Measurements from ENCODE around the gene SMCR8. TPM values are rescaled to one million over a fixed set of nuclear protein-coding genes. Genes with fewer than 3 reads are reported as not detected.

SMCR8 gene
- total and polyA plus RNA-seq, 2 of the 13 experiments (the other 11 are each of a cell fraction or from before 2014, with no cell fraction given) = 7.6 to 11.8 TPM

DNA sequence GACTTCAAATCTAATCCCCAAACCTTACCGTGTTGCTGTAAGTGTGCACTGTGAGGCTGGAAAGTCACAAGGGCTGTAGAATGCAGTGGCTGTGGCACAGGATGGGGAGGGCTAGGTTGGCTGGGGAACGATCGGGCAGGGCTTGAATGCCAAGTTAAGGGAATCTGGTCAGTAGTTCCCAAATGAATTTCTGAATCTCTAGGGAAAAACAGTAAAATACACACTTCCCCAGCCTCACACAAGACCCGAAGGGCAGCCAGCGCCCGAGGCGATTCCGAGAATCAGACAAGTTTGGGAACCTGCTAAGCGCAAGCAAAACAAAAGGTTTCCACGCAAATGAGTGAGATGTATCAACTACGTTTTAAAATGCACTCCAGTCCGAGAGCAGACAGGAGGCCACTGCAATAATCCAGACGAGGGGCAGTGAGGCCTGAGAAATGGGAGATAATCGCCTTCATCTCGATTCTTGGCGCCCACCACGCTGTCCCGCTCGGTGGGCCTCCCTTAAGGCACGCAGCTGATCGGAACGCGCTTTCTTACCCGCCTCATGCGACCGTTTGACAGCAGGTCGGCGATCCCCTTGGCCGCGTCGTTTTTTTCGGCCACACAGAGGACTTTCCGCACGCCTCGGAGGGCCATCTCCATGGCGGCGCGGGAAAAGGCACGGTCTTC, 898 bp upstream of the SMCR8 start (continued):
- TF ChIP-seq, protein P1, sequence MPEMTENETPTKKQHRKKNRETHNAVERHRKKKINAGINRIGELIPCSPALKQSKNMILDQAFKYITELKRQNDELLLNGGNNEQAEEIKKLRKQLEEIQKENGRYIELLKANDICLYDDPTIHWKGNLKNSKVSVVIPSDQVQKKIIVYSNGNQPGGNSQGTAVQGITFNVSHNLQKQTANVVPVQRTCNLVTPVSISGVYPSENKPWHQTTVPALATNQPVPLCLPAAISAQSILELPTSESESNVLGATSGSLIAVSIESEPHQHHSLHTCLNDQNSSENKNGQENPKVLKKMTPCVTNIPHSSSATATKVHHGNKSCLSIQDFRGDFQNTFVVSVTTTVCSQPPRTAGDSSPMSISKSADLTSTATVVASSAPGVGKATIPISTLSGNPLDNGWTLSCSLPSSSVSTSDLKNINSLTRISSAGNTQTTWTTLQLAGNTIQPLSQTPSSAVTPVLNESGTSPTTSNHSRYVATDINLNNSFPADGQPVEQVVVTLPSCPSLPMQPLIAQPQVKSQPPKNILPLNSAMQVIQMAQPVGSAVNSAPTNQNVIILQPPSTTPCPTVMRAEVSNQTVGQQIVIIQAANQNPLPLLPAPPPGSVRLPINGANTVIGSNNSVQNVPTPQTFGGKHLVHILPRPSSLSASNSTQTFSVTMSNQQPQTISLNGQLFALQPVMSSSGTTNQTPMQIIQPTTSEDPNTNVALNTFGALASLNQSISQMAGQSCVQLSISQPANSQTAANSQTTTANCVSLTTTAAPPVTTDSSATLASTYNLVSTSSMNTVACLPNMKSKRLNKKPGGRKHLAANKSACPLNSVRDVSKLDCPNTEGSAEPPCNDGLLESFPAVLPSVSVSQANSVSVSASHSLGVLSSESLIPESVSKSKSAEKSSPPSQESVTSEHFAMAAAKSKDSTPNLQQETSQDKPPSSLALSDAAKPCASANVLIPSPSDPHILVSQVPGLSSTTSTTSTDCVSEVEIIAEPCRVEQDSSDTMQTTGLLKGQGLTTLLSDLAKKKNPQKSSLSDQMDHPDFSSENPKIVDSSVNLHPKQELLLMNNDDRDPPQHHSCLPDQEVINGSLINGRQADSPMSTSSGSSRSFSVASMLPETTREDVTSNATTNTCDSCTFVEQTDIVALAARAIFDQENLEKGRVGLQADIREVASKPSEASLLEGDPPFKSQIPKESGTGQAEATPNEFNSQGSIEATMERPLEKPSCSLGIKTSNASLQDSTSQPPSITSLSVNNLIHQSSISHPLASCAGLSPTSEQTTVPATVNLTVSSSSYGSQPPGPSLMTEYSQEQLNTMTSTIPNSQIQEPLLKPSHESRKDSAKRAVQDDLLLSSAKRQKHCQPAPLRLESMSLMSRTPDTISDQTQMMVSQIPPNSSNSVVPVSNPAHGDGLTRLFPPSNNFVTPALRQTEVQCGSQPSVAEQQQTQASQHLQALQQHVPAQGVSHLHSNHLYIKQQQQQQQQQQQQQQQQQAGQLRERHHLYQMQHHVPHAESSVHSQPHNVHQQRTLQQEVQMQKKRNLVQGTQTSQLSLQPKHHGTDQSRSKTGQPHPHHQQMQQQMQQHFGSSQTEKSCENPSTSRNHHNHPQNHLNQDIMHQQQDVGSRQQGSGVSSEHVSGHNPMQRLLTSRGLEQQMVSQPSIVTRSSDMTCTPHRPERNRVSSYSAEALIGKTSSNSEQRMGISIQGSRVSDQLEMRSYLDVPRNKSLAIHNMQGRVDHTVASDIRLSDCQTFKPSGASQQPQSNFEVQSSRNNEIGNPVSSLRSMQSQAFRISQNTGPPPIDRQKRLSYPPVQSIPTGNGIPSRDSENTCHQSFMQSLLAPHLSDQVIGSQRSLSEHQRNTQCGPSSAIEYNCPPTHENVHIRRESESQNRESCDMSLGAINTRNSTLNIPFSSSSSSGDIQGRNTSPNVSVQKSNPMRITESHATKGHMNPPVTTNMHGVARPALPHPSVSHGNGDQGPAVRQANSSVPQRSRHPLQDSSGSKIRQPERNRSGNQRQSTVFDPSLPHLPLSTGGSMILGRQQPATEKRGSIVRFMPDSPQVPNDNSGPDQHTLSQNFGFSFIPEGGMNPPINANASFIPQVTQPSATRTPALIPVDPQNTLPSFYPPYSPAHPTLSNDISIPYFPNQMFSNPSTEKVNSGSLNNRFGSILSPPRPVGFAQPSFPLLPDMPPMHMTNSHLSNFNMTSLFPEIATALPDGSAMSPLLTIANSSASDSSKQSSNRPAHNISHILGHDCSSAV (CRISPR knock-in tag; IDR thresholded peaks at IDR 0.05; ENCODE audit: borderline replicate concordance) = no peak
- TF ChIP-seq, protein P2, sequence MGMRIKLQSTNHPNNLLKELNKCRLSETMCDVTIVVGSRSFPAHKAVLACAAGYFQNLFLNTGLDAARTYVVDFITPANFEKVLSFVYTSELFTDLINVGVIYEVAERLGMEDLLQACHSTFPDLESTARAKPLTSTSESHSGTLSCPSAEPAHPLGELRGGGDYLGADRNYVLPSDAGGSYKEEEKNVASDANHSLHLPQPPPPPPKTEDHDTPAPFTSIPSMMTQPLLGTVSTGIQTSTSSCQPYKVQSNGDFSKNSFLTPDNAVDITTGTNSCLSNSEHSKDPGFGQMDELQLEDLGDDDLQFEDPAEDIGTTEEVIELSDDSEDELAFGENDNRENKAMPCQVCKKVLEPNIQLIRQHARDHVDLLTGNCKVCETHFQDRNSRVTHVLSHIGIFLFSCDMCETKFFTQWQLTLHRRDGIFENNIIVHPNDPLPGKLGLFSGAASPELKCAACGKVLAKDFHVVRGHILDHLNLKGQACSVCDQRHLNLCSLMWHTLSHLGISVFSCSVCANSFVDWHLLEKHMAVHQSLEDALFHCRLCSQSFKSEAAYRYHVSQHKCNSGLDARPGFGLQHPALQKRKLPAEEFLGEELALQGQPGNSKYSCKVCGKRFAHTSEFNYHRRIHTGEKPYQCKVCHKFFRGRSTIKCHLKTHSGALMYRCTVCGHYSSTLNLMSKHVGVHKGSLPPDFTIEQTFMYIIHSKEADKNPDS (CRISPR knock-in tag; IDR thresholded peaks at IDR 0.05) = no peak
- TF ChIP-seq ZSCAN20 (CRISPR knock-in tag; IDR thresholded peaks at IDR 0.05; ENCODE audit: borderline replicate concordance) (0 out of 2 replicates have a peak, but pooled peaks have one; percentile 63), KAT2B (IDR thresholded peaks at IDR 0.05; ENCODE audit: borderline replicate concordance, low read depth, low read length) (no peak), MIXL1 (CRISPR knock-in tag; IDR thresholded peaks at IDR 0.05) (no peak), AKNA (CRISPR knock-in tag; IDR thresholded peaks at IDR 0.05; ENCODE audit: borderline replicate concordance) (no peak), SRF (IDR thresholded peaks at IDR 0.05; ENCODE audit: low read depth, low read length) (no peak), JUND (CRISPR knock-in tag; IDR thresholded peaks at IDR 0.05) (peak; percentile 45; the same call in 1 of the 2 replicates), MAX (IDR thresholded peaks at IDR 0.05) (no peak), MAFF (IDR thresholded peaks at IDR 0.05; ENCODE audit: low read depth, low read length) (no peak), ZNF781 (CRISPR knock-in tag; IDR thresholded peaks at IDR 0.05; ENCODE audit: borderline replicate concordance, not compliant biosample characterization) (no peak)
